ENCODE measurements around the gene TEX29. TPM values are rescaled to one million over a fixed set of nuclear protein-coding genes. Genes with fewer than 3 reads are reported as not detected.

TEX29 gene
- total RNA-seq, 1 experiment from 2014 or later: 0.68 TPM

- Mint-ChIP-seq H3K36me3 (no peaks in the 10 kb centered on the region), H3K9me3 (no peaks in the 10 kb centered on the region), H3K27me3 (ENCODE audit: low read depth) (0 out of 2 replicates have a peak, but pooled peaks cover 2% of the 10 kb centered on the region), H3K27ac (no peak overlapping the region), H3K4me3 (no peak overlapping the region), H3K4me1 (peaks cover 20% of the 10 kb centered on the region)
- DNase-seq (ENCODE audit: low spot score): no peak
- POLR2A ChIA-PET: no interaction called here
- CTCF ChIA-PET: interaction anchor here (1.2 kb wide), 1 partner anchor 19 kb away, joined by 3 read pairs; no protein-coding TSS in a partner anchor
- no peak for ATAC-seq
- TF ChIP-seq FOXJ3 (CRISPR knock-in tag; IDR thresholded peaks at IDR 0.05; ENCODE audit: borderline replicate concordance) (no peak), ZNF396 (CRISPR knock-in tag; IDR thresholded peaks at IDR 0.05; ENCODE audit: borderline replicate concordance) (no peak), CBFB (CRISPR knock-in tag; IDR thresholded peaks at IDR 0.05; ENCODE audit: low read depth) (no peak), JUN (CRISPR knock-in tag; IDR thresholded peaks at IDR 0.05) (no peak), GABPB1 (CRISPR knock-in tag; IDR thresholded peaks at IDR 0.05) (no peak), RORB (CRISPR knock-in tag; IDR thresholded peaks at IDR 0.05) (no peak), ZBTB21 (CRISPR knock-in tag; IDR thresholded peaks at IDR 0.05; ENCODE audit: borderline replicate concordance) (no peak), HMGXB4 (CRISPR knock-in tag; IDR thresholded peaks at IDR 0.05) (no peak), RELA (CRISPR knock-in tag; IDR thresholded peaks at IDR 0.05; ENCODE audit: borderline replicate concordance) (no peak), NFE2L1 (CRISPR knock-in tag; IDR thresholded peaks at IDR 0.05) (no peak), NR2C2 (CRISPR knock-in tag; IDR thresholded peaks at IDR 0.05) (no peak), PREB (CRISPR knock-in tag; IDR thresholded peaks at IDR 0.05; ENCODE audit: borderline replicate concordance) (no peak)
Observed at GRCh38 chr13:111363591-111363990, 43.1 kb downstream of the TEX29 start.

GRCh38 chr13:111365149-111366005, 44.9 kb downstream of the TEX29 start:
- Mint-ChIP-seq H3K27ac (no peak overlapping the region), H3K4me3 (no peak overlapping the region), H3K4me1 (peaks cover 5% of the 10 kb centered on the region), H3K27me3 (ENCODE audit: low read depth) (0 out of 2 replicates have a peak, but pooled peaks cover 2% of the 10 kb centered on the region), H3K36me3 (no peaks in the 10 kb centered on the region), H3K9me3 (0 out of 2 replicates have a peak, but pooled peaks cover 4% of the 10 kb centered on the region)
- DNase-seq (ENCODE audit: low spot score) (no peak), ATAC-seq (no peak)
- CTCF ChIA-PET: no interaction called here
- TF ChIP-seq ZBTB21 (CRISPR knock-in tag; IDR thresholded peaks at IDR 0.05; ENCODE audit: borderline replicate concordance) (no peak), MXD4 (CRISPR knock-in tag; IDR thresholded peaks at IDR 0.05; ENCODE audit: borderline replicate concordance) (no peak), PRDM15 (CRISPR knock-in tag; IDR thresholded peaks at IDR 0.05) (no peak), ZNF281 (CRISPR knock-in tag; IDR thresholded peaks at IDR 0.05) (no peak), CBFB (CRISPR knock-in tag; IDR thresholded peaks at IDR 0.05; ENCODE audit: low read depth) (no peak), PREB (CRISPR knock-in tag; IDR thresholded peaks at IDR 0.05; ENCODE audit: borderline replicate concordance) (no peak), ATF6 (CRISPR knock-in tag; IDR thresholded peaks at IDR 0.05) (no peak), ZNF138 (CRISPR knock-in tag; conservative IDR thresholded peaks at IDR 0.05) (no peak), ZMAT4 (CRISPR knock-in tag; IDR thresholded peaks at IDR 0.05) (no peak)
- POLR2A ChIA-PET: no interaction called here
